Transverse colon (tissue), 4 donors: ENCODE results near the gene ORM2.

Source experiments
- EP300 ChIP-seq: sonication (generic); formaldehyde crosslinking; IDR thresholded peaks from one replicate; pipeline ENCODE4 v1.6.1; 2017; ENCODE audit warnings: antibody characterized with exemption, low read depth
- POLR2A ChIP-seq: fragments of 450-650 bp; IDR thresholded peaks from one replicate; pipeline ENCODE4 v1.6.1; 2016; ENCODE audit warnings: antibody characterized with exemption, mild to moderate bottlenecking, moderate library complexity
- POLR2AphosphoS5 ChIP-seq, 3 donors: sonication (generic); formaldehyde crosslinking; IDR thresholded peaks; one replicate each; pipeline ENCODE4 v1.6.1; 2016; ENCODE audit warnings: antibody characterized with exemption in 3 of 3
- TF ChIP-seq, protein P1 (sequence below), 5 experiments: fragments of 200-600 bp in 3 of 5; fragments of 450-650 bp in 2 of 5; sonication (generic) in 3 of 5; IDR thresholded peaks; 1 replicate in 2 of 5; 2 replicates in 3 of 5; pipeline ENCODE4 v1.5.1; 2016 to 2017; ENCODE audit warnings: antibody characterized with exemption in 5 of 5, inconsistent platforms in 3 of 5, mild to moderate bottlenecking in 2 of 5, moderate library complexity in 1 of 5

DNA sequence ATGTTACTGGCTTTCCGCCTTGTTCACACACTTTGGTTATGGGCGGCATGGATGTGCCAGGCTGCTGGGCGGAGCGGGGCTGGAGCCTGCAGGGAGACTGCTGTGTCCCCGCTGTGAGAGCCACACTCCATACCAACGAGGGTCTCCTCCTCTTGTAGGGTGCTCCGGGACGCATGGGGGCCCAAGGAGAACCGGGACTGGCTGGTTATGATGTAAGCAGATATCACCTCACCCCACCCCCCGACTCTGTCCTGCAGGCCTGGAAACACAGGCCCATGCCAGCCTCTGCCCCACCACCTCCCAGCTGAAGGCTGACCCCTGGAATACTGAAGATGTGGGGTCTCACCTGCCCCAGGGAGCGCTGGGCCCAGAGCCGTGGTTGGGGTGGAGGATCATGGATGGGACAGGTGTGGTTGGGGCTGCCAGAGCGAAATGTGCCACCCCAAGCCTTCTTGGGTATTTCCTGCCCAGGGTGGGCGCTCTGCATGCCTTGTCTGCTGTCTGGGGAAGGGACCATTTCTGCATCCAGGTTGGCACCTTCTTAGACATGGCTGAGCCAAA lies 46.0 kb upstream of the ORM2 start:
- TF ChIP-seq, protein P1, sequence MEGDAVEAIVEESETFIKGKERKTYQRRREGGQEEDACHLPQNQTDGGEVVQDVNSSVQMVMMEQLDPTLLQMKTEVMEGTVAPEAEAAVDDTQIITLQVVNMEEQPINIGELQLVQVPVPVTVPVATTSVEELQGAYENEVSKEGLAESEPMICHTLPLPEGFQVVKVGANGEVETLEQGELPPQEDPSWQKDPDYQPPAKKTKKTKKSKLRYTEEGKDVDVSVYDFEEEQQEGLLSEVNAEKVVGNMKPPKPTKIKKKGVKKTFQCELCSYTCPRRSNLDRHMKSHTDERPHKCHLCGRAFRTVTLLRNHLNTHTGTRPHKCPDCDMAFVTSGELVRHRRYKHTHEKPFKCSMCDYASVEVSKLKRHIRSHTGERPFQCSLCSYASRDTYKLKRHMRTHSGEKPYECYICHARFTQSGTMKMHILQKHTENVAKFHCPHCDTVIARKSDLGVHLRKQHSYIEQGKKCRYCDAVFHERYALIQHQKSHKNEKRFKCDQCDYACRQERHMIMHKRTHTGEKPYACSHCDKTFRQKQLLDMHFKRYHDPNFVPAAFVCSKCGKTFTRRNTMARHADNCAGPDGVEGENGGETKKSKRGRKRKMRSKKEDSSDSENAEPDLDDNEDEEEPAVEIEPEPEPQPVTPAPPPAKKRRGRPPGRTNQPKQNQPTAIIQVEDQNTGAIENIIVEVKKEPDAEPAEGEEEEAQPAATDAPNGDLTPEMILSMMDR (IDR thresholded peaks at IDR 0.05), result no peak
- TF ChIP-seq POLR2AphosphoS5 (IDR thresholded peaks at IDR 0.05) (no peak), POLR2A (no peak), EP300 (no peak)
